WTC11 (cell line): ENCODE data around the gene STARD5. TPM values are rescaled to one million over a fixed set of nuclear protein-coding genes. Genes with fewer than 3 reads are reported as not detected.

ENCODE experiments used
- ATAC-seq: fragments of 200-7000 bp; cut with Tn5 transposase; 2 replicates; pipeline ENCODE4 v1.10.0; 2021; ENCODE audit warnings: mild to moderate bottlenecking, moderate library complexity
- CTCF ChIA-PET: fragments of 300-600 bp; sonication (Branson Sonifier 250); formaldehyde crosslinking; loops from one replicate; lab custom pipeline; 2021; ENCODE audit warnings: antibody characterized with exemption; lab: Charles Lee
- POLR2A ChIA-PET: fragments of 350-600 bp; sonication (Branson Sonifier 250); formaldehyde crosslinking; loops from one replicate; lab custom pipeline; 2021; ENCODE audit warnings: antibody characterized with exemption; lab: Charles Lee
- DNase-seq: peaks from one replicate; pipeline ENCODE4 v3.0.0; 2021; ENCODE audit warnings: low spot score
- H3K27ac Mint-ChIP-seq: 2 replicates; pipeline ENCODE4 v1.8.0; 2021; ENCODE audit warnings: mixed read lengths
- H3K27me3 Mint-ChIP-seq: 2 replicates; pipeline ENCODE4 v1.8.0; 2021; ENCODE audit warnings: low read depth, mild to moderate bottlenecking, moderate library complexity, mixed read lengths
- H3K36me3 Mint-ChIP-seq: 2 replicates; pipeline ENCODE4 v1.8.0; 2021; ENCODE audit warnings: mixed read lengths
- H3K4me1 Mint-ChIP-seq: 2 replicates; pipeline ENCODE4 v1.8.0; 2022; ENCODE audit warnings: mixed read lengths
- H3K4me3 Mint-ChIP-seq: 2 replicates; pipeline ENCODE4 v1.8.0; 2021; ENCODE audit warnings: mild to moderate bottlenecking, moderate library complexity, mixed read lengths
- H3K9me3 Mint-ChIP-seq: 2 replicates; pipeline ENCODE4 v1.8.0; 2021; ENCODE audit warnings: mixed read lengths
- CREB1 ChIP-seq: sonication (generic); formaldehyde crosslinking; IDR thresholded peaks from 2 replicates; pipeline ENCODE4 v1.8.0; 2023; ENCODE audit warnings: mild to moderate bottlenecking, missing genetic modification reagents
- ELF4 ChIP-seq: sonication (generic); formaldehyde crosslinking; IDR thresholded peaks from 2 replicates; pipeline ENCODE4 v1.8.1; 2022; ENCODE audit warnings: low read depth, mild to moderate bottlenecking, moderate library complexity, missing genetic modification reagents
- GABPB1 ChIP-seq: sonication (generic); formaldehyde crosslinking; IDR thresholded peaks from 2 replicates; pipeline ENCODE4 v1.8.1; 2023; ENCODE audit warnings: mild to moderate bottlenecking, missing genetic modification reagents
- IRF2 ChIP-seq: sonication (generic); formaldehyde crosslinking; IDR thresholded peaks from 2 replicates; pipeline ENCODE4 v1.8.0; 2022; ENCODE audit warnings: low read depth, missing genetic modification reagents, borderline replicate concordance
- MXD4 ChIP-seq: fragments of 250-450 bp; sonication (Bioruptor Pico); IDR thresholded peaks from 2 replicates; pipeline ENCODE4 v1.8.0; 2021; ENCODE audit warnings: mild to moderate bottlenecking, moderate library complexity, borderline replicate concordance
- MYBL2 ChIP-seq: sonication (generic); formaldehyde crosslinking; IDR thresholded peaks from 2 replicates; pipeline ENCODE4 v1.8.1; 2023; ENCODE audit warnings: mild to moderate bottlenecking, moderate library complexity, missing genetic modification reagents
- NFE2L1 ChIP-seq: sonication (generic); formaldehyde crosslinking; IDR thresholded peaks from 2 replicates; pipeline ENCODE4 v1.8.1; 2023; ENCODE audit warnings: missing genetic modification reagents
- PREB ChIP-seq: sonication (generic); formaldehyde crosslinking; IDR thresholded peaks from 2 replicates; pipeline ENCODE4 v1.8.1; 2022; ENCODE audit warnings: mild to moderate bottlenecking, missing genetic modification reagents, moderate library complexity, borderline replicate concordance
- SMAD3 ChIP-seq: sonication (generic); formaldehyde crosslinking; IDR thresholded peaks from 2 replicates; pipeline ENCODE4 v1.8.0; 2022; ENCODE audit warnings: missing genetic modification reagents, mild to moderate bottlenecking, borderline replicate concordance
- SOX15 ChIP-seq: fragments of 250-450 bp; sonication (Bioruptor Pico); IDR thresholded peaks from 2 replicates; pipeline ENCODE4 v1.9.0; 2021; ENCODE audit warnings: mild to moderate bottlenecking
- TP53 ChIP-seq: sonication (generic); formaldehyde crosslinking; IDR thresholded peaks from 2 replicates; pipeline ENCODE4 v1.8.1; 2023; ENCODE audit warnings: mild to moderate bottlenecking, missing genetic modification reagents
- ZNF121 ChIP-seq: sonication (generic); formaldehyde crosslinking; IDR thresholded peaks from 2 replicates; pipeline ENCODE4 v1.8.0; 2023; ENCODE audit warnings: missing genetic modification reagents
- ZNF281 ChIP-seq: sonication (generic); formaldehyde crosslinking; IDR thresholded peaks from 2 replicates; pipeline ENCODE4 v1.8.0; 2023; ENCODE audit warnings: mild to moderate bottlenecking, missing genetic modification reagents
- ZNF396 ChIP-seq: fragments of 250-450 bp; sonication (Bioruptor Pico); IDR thresholded peaks from 2 replicates; pipeline ENCODE4 v1.8.0; 2021; ENCODE audit warnings: mild to moderate bottlenecking, moderate library complexity, borderline replicate concordance
- ZNF423 ChIP-seq: fragments of 250-450 bp; sonication (Bioruptor Pico); IDR thresholded peaks from 2 replicates; pipeline ENCODE4 v2.1.2; 2022; ENCODE audit warnings: mild to moderate bottlenecking, moderate library complexity
- ZNF425 ChIP-seq: fragments of 250-450 bp; sonication (Bioruptor Pico); conservative IDR thresholded peaks from 2 replicates; pipeline ENCODE4 v1.9.0; 2021; ENCODE audit warnings: mild to moderate bottlenecking
- ZSCAN18 ChIP-seq: fragments of 250-450 bp; sonication (Bioruptor Pico); IDR thresholded peaks from 2 replicates; pipeline ENCODE4 v2.1.2; 2022; ENCODE audit warnings: mild to moderate bottlenecking, moderate library complexity
- total RNA-seq: library from RNA; stranded (reverse); gene quantifications from 3 replicates; pipeline ENCODE4 v1.2.3, GENCODE V29; 2021
- TF ChIP-seq, protein P1 (sequence below): sonication (generic); formaldehyde crosslinking; IDR thresholded peaks from 2 replicates; pipeline ENCODE4 v1.8.1; 2023; ENCODE audit warnings: mild to moderate bottlenecking, missing genetic modification reagents, moderate library complexity
- TF ChIP-seq, protein P2 (sequence below): fragments of 250-450 bp; sonication (Bioruptor Pico); IDR thresholded peaks from 2 replicates; pipeline ENCODE4 v1.9.0; 2021; ENCODE audit warnings: moderate library complexity, mild to moderate bottlenecking, inconsistent platforms, borderline replicate concordance

STARD5 gene
- total RNA-seq, 1 experiment from 2014 or later: 6.8 TPM

DNA sequence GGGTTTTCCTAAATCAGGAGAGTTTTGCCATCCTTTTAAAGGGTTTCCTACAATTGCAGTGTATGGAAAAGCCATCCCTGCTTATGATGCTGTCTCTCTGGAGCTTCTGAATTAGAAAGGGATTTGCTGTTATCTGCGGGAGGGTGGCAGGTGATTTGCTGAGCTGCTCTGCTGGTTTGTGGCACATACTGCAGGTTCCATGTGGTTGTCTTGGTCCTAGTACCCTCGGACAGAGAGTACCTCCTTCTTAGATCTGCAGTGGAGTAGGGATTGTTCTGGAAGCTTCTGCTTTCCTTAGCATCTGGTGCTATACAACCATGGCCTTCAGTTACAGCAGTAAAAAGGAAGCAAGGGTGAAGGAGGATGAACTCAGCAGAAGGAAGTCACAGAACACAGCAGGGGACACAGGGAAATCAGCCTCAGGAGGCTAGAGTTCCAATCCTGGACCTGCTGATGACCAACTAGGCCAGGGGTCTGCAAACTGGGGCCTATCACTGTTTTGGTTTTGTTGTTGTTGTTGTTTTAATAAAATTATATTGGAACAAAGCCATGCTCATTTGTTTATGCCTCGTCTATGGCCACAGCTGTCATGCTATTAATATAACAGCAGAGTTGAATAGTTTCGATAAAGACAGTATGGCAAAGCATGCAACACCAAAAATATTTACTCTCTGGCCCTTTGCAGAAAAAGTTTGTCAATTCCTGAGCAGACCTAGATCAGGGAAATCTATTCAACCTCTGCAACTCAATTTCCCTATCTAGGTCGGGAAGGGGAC lies 39.5 kb downstream of the STARD5 start:
- ChIA-PET POLR2A (no interaction called here), CTCF (interaction anchor here (4.3 kb wide), 1 partner anchor 19 kb away, joined by 23 read pairs; no protein-coding TSS in a partner anchor)
- no peaks in the 10 kb centered on the region for H3K9me3 Mint-ChIP-seq
- no peak overlapping the region for H3K4me3 Mint-ChIP-seq
- no peak overlapping the region for H3K27ac Mint-ChIP-seq
- no peaks in the 10 kb centered on the region for H3K27me3 Mint-ChIP-seq
- DNase-seq (no peak), ATAC-seq (no peak)
- H3K4me1 Mint-ChIP-seq: no peaks in the 10 kb centered on the region
- H3K36me3 Mint-ChIP-seq: no peaks in the 10 kb centered on the region
- TF ChIP-seq ELF4 (CRISPR knock-in tag): no peak
- TF ChIP-seq IRF2 (CRISPR knock-in tag): no peak
- TF ChIP-seq, protein P1, sequence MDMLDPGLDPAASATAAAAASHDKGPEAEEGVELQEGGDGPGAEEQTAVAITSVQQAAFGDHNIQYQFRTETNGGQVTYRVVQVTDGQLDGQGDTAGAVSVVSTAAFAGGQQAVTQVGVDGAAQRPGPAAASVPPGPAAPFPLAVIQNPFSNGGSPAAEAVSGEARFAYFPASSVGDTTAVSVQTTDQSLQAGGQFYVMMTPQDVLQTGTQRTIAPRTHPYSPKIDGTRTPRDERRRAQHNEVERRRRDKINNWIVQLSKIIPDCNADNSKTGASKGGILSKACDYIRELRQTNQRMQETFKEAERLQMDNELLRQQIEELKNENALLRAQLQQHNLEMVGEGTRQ (CRISPR knock-in tag): no peak
- TF ChIP-seq MXD4 (CRISPR knock-in tag): no peak
- TF ChIP-seq SMAD3 (CRISPR knock-in tag): no peak
- TF ChIP-seq, protein P2, sequence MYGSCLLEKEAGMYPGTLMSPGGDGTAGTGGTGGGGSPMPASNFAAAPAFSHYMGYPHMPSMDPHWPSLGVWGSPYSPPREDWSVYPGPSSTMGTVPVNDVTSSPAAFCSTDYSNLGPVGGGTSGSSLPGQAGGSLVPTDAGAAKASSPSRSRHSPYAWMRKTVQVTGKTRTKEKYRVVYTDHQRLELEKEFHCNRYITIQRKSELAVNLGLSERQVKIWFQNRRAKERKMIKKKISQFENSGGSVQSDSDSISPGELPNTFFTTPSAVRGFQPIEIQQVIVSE (CRISPR knock-in tag): no peak
- TF ChIP-seq MYBL2: no peak
- TF ChIP-seq ZNF121 (CRISPR knock-in tag): no peak
- TF ChIP-seq ZNF423 (CRISPR knock-in tag): no peak
- TF ChIP-seq ZNF425: no peak
- TF ChIP-seq GABPB1 (CRISPR knock-in tag): no peak
- TF ChIP-seq TP53: no peak
- no peak for TF ChIP-seq SOX15
- TF ChIP-seq CREB1 (CRISPR knock-in tag): no peak
- TF ChIP-seq PREB (CRISPR knock-in tag): no peak
- no peak for TF ChIP-seq ZNF281
- no peak for TF ChIP-seq ZSCAN18 (CRISPR knock-in tag)
- TF ChIP-seq ZNF396 (CRISPR knock-in tag): no peak
- no peak for TF ChIP-seq NFE2L1 (CRISPR knock-in tag)
